Fibroblast of pulmonary artery (primary cell): Measurements from ENCODE around the gene VPS4A.

ENCODE experiments used
- DNase-seq: peaks from one replicate; pipeline ENCODE4 v3.0.0-alpha.2; 2010; ENCODE audit warnings: low read depth
- H3K4me3 ChIP-seq: replicated peaks from 2 replicates; pipeline ENCODE4 v1.5.1; 2011; ENCODE audit warnings: low read depth, mild to moderate bottlenecking, control low read depth, low read length, moderate library complexity
- TF ChIP-seq, protein P1 (sequence below): IDR thresholded peaks from 2 replicates; pipeline ENCODE4 v1.5.1; 2011; ENCODE audit warnings: mild to moderate bottlenecking, control low read depth, low read length, inconsistent platforms; ENCODE audit errors: missing control alignments

Gene VPS4A

DNA sequence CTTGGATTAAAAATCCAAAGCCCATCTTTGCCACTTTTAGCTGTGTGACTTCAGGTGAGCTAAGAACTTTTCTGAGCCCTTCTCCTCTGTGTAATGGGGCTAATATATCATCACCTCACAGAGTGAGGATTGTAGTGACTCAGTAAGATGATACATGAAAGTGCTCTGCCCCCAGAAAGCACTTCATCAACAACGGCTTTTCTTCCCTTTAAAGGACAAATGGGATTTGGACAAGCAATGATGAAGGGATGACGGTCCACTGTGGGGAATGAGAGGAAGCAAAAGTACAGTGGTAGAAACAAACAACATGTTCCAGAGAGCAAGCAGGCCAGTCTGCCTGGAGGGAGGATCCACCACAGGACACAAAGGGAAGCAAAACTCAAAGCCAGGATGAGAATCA, 54.8 kb downstream of the VPS4A start:
- TF ChIP-seq, protein P1, sequence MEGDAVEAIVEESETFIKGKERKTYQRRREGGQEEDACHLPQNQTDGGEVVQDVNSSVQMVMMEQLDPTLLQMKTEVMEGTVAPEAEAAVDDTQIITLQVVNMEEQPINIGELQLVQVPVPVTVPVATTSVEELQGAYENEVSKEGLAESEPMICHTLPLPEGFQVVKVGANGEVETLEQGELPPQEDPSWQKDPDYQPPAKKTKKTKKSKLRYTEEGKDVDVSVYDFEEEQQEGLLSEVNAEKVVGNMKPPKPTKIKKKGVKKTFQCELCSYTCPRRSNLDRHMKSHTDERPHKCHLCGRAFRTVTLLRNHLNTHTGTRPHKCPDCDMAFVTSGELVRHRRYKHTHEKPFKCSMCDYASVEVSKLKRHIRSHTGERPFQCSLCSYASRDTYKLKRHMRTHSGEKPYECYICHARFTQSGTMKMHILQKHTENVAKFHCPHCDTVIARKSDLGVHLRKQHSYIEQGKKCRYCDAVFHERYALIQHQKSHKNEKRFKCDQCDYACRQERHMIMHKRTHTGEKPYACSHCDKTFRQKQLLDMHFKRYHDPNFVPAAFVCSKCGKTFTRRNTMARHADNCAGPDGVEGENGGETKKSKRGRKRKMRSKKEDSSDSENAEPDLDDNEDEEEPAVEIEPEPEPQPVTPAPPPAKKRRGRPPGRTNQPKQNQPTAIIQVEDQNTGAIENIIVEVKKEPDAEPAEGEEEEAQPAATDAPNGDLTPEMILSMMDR = no peak
- no peak overlapping the region for H3K4me3 ChIP-seq
- DNase-seq = peak; percentile 11

DNA sequence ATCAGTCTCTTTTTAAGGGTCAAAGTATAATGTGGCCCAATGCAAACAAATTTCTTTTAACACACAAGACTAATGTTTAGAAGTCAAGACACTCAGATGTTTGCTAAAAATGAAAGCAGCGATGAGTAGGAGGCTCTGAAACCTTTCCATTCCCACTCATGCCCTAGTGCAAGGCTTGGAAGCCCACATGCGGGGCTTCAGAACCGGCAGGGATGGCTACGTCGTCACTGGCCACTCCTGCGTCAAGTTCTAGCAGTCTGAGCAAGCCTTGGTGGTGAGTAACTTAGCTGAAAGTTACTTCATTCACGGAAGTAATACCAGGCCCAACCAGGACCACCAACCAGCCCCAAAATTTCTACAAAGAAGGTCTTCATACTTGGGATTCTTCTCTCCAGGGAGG, 55.3 kb downstream of the VPS4A start:
- TF ChIP-seq, protein P1 = no peak
- no peak for DNase-seq
- H3K4me3 ChIP-seq = no peak overlapping the region

DNA sequence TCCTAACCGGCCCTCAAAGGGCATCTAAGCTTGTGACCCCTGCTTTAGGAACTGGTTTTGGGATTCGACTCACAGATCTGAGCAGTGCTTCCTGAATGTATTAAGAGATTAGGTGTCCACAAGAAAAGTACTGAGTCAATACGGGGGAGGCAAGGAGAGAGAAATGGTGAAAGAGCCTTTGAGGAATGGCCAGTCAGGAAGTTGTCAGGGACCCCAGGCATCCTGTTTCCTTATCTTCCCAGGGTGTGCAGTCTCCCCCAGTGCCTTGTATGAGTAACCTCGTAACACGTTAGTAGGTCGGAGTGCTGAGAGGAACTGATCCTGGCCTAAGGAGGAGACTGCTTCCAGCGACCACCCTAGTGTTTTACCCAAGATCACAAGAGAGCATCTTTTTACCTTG, 56.8 kb downstream of the VPS4A start:
- TF ChIP-seq, protein P1 = no peak
- peak; percentile 72 for DNase-seq
- no peak overlapping the region for H3K4me3 ChIP-seq

DNA sequence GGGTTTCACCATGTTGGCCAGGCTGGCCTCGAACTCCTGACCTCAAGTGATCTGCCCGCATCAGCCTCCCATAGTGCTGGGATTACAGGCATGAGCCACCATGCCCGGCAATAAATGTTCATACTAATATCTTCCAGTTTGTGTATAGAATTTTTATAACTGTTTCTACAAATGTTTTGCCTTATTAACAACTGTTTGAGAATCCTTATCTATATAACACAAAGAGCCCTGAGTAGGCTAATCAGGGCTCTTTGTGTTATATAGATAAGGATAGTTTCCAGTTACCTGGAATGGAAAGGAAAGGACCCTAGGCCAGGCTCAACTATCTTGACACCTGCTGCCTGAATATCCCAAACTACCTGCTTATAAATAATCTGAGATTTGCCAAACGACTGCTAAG, 57.7 kb downstream of the VPS4A start:
- H3K4me3 ChIP-seq = no peak overlapping the region
- DNase-seq = no peak
- TF ChIP-seq, protein P1 = no peak

DNA sequence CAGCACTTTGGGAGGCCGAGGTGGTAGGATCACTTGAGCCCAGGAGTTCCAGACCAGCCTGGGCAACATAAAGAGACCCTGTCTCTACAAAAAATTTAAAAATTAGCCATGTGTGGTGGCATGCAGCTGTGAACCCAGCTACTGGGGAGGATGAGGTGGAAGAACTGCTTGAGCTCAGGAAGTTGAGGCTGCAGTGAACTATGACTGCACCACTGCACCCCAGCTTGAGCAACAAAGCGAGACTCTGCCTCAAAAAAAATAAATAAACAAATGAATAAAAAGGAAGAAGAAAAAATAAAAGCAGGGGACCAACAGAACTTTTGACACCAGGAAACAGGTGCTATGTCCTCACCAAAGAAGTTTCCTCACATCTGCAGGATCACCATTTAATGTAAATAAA, 60.4 kb downstream of the VPS4A start:
- TF ChIP-seq, protein P1 = no peak
- no peak for DNase-seq

DNA sequence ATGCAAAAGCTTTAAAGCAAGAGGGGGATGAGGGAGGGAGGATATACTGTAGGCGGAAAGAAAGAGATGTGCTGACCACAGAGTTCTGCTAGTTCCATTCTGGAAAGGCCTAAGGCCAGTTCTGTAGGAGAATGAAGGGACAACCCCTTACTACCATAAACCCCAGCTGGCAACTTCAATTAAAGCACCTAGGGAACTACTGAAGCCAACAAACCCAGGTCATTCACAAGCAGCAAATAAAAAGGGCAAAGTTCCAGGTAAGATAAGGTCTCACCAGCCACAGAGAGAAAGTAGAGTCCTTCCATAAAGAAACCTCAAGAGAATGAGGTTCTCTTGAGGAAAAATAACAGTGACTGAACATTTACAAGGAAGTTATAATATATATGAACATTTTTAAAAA, 61.9 kb downstream of the VPS4A start:
- no peak overlapping the region for H3K4me3 ChIP-seq
- no peak for DNase-seq
- TF ChIP-seq, protein P1 = no peak

More for the DNA sequence above, 60.4 kb downstream of the VPS4A start:
- H3K4me3 ChIP-seq = no peak overlapping the region
